H1 (cell line): ENCODE data around the gene CAMKK1. TPM values are rescaled to one million over a fixed set of nuclear protein-coding genes. Genes with fewer than 3 reads are reported as not detected.

Experiments used
- CTCF ChIA-PET: fragments of 300-600 bp; sonication (Branson Sonifier 250); formaldehyde crosslinking; loops from one replicate; lab custom pipeline; 2021; ENCODE audit not compliant: partially characterized antibody; lab: Charles Lee
- POLR2A ChIA-PET: fragments of 300-600 bp; sonication (Branson Sonifier 250); formaldehyde crosslinking; loops from one replicate; lab custom pipeline; 2021; ENCODE audit warnings: inconsistent platforms; ENCODE audit not compliant: partially characterized antibody; lab: Charles Lee
- DNase-seq, 2 experiments: peaks; one replicate each; pipeline versions ENCODE4 v3.0.0 to v3.0.0-alpha.2; 2010 to 2022; ENCODE audit warnings: low spot score in 2 of 2, low read depth in 1 of 2, mixed read lengths in 1 of 2
- FAIRE-seq: peaks from 2 replicates; lab custom pipeline; 2011; peaks lifted over from hg19 to GRCh38; lab: Jason Lieb, UNC
- H2AFZ ChIP-seq: 2 replicates; pipeline ENCODE4 v1.8.1; 2012; ENCODE audit warnings: low read length, inconsistent platforms
- H2AK5ac ChIP-seq: 2 replicates; pipeline ENCODE4 v1.6.1; 2013; ENCODE audit warnings: low read depth, low read length
- H2BK120ac ChIP-seq: replicated peaks from 2 replicates; pipeline ENCODE3; 2013; ENCODE audit warnings: low read depth, low read length, inconsistent platforms
- H2BK12ac ChIP-seq: 2 replicates; pipeline ENCODE4 v1.6.1; 2013; ENCODE audit warnings: low read depth, low read length
- H2BK15ac ChIP-seq: 2 replicates; pipeline ENCODE4 v1.6.1; 2013; ENCODE audit warnings: low read length
- H2BK20ac ChIP-seq: 2 replicates; pipeline ENCODE4 v1.6.1; 2013; ENCODE audit warnings: low read length
- H2BK5ac ChIP-seq: 2 replicates; pipeline ENCODE4 v1.6.1; 2013; ENCODE audit warnings: low read depth, low read length
- H3K14ac ChIP-seq: 2 replicates; pipeline ENCODE4 v1.6.1; 2013; ENCODE audit warnings: inconsistent platforms; ENCODE audit not compliant: insufficient read length
- H3K18ac ChIP-seq: 2 replicates; pipeline ENCODE4 v1.6.1; 2013; ENCODE audit warnings: low read length; ENCODE audit errors: extremely low read depth
- H3K23ac ChIP-seq: 2 replicates; pipeline ENCODE4 v1.6.1; 2013; ENCODE audit warnings: inconsistent platforms; ENCODE audit not compliant: insufficient read length
- H3K23me2 ChIP-seq: 2 replicates; pipeline ENCODE4 v1.6.1; 2013; ENCODE audit warnings: low read depth, low read length
- H3K27ac ChIP-seq: 2 replicates; pipeline ENCODE4 v1.6.1; 2011; ENCODE audit warnings: low read depth, low read length, inconsistent platforms
- H3K27me3 ChIP-seq, 4 experiments: replicated peaks in 1 of 4; 1 replicate in 1 of 4; 2 replicates in 3 of 4; pipeline versions ENCODE4 v1.6.1 to v1.8.1; 2011 to 2013; ENCODE audit warnings: low read length in 3 of 4, mild to moderate bottlenecking in 3 of 4, inconsistent platforms in 2 of 4, mixed read lengths in 2 of 4, moderate library complexity in 1 of 4; ENCODE audit not compliant: control insufficient read depth in 3 of 4, insufficient read depth in 3 of 4; ENCODE audit errors: extremely low read depth in 1 of 4
- H3K36me3 ChIP-seq, 4 experiments: 2 replicates each; pipeline versions ENCODE4 v1.6.1 to v1.8.1; 2011 to 2013; ENCODE audit warnings: mild to moderate bottlenecking in 4 of 4, low read length in 3 of 4, moderate library complexity in 2 of 4, control low read depth in 1 of 4, inconsistent platforms in 1 of 4; ENCODE audit not compliant: insufficient read depth in 4 of 4, control insufficient read depth in 2 of 4
- H3K4ac ChIP-seq: replicated peaks from 2 replicates; pipeline ENCODE3; 2013; ENCODE audit warnings: low read length, low read depth, mixed read lengths, inconsistent platforms; ENCODE audit not compliant: insufficient read length
- H3K4me1 ChIP-seq, 4 experiments: replicated peaks in 1 of 4; 1 replicate in 1 of 4; 2 replicates in 3 of 4; pipeline versions ENCODE4 v1.6.1 to v1.8.1; 2011 to 2013; ENCODE audit warnings: low read length in 3 of 4, inconsistent platforms in 2 of 4, mixed read lengths in 1 of 4; ENCODE audit not compliant: insufficient read depth in 4 of 4, control insufficient read depth in 3 of 4
- H3K4me2 ChIP-seq, 2 experiments: 2 replicates each; pipeline versions ENCODE4 v1.6.1 to v1.8.1; 2011 to 2013; ENCODE audit warnings: low read depth in 2 of 2, low read length in 2 of 2, control low read depth in 1 of 2, inconsistent platforms in 1 of 2, mild to moderate bottlenecking in 1 of 2; ENCODE audit not compliant: insufficient read depth in 1 of 2
- H3K4me3 ChIP-seq, 4 experiments: fragments of 200-600, 300-600 bp in 1 of 4; sonication (generic), shearing (Covaris generic), sonication (Bioruptor Twin) in 1 of 4; 2 replicates each; pipeline versions ENCODE4 v1.5.1 to v1.8.1; 2011 to 2016; ENCODE audit warnings: low read length in 4 of 4, low read depth in 3 of 4, control low read depth in 2 of 4, inconsistent platforms in 2 of 4, mild to moderate bottlenecking in 2 of 4, mixed read lengths in 1 of 4, moderate library complexity in 1 of 4; ENCODE audit not compliant: insufficient read depth in 2 of 4; ENCODE audit errors: extremely low read depth in 1 of 4
- H3K56ac ChIP-seq: replicated peaks from 2 replicates; pipeline ENCODE3; 2013; ENCODE audit warnings: low read depth, mild to moderate bottlenecking, mixed read lengths, low read length, inconsistent platforms; ENCODE audit not compliant: insufficient read length
- H3K79me1 ChIP-seq: 2 replicates; pipeline ENCODE4 v1.6.1; 2013; ENCODE audit warnings: low read depth, low read length, control low read depth
- H3K79me2 ChIP-seq, 2 experiments: 2 replicates each; pipeline versions ENCODE4 v1.6.1 to v1.8.1; 2012 to 2013; ENCODE audit warnings: low read length in 2 of 2, mild to moderate bottlenecking in 2 of 2, inconsistent platforms in 1 of 2; ENCODE audit not compliant: insufficient read depth in 2 of 2, control insufficient read depth in 1 of 2
- H3K9ac ChIP-seq, 4 experiments: replicated peaks in 1 of 4; 1 replicate in 1 of 4; 2 replicates in 3 of 4; pipeline versions ENCODE4 v1.6.1 to v1.8.1; 2011 to 2013; ENCODE audit warnings: low read depth in 3 of 4, low read length in 3 of 4, control low read depth in 2 of 4, mild to moderate bottlenecking in 2 of 4, moderate library complexity in 2 of 4, inconsistent platforms in 1 of 4; ENCODE audit errors: extremely low read depth in 1 of 4
- H3K9me3 ChIP-seq, 2 experiments: 2 replicates each; pipeline versions ENCODE4 v1.6.1 to v1.8.1; 2012 to 2013; ENCODE audit warnings: mild to moderate bottlenecking in 2 of 2, moderate library complexity in 2 of 2, control low read depth in 1 of 2, inconsistent platforms in 1 of 2, low read depth in 1 of 2, low read length in 1 of 2, mixed read lengths in 1 of 2; ENCODE audit not compliant: insufficient read depth in 2 of 2
- H4K20me1 ChIP-seq, 2 experiments: replicated peaks in 1 of 2; 2 replicates each; pipeline versions ENCODE3 to v1.8.1; 2011 to 2013; ENCODE audit warnings: inconsistent platforms in 2 of 2, low read length in 2 of 2, mild to moderate bottlenecking in 1 of 2; ENCODE audit not compliant: insufficient read depth in 2 of 2, control insufficient read depth in 1 of 2
- H4K5ac ChIP-seq: 2 replicates; pipeline ENCODE4 v1.6.1; 2013; ENCODE audit warnings: low read length, low read depth, mixed read lengths, inconsistent platforms; ENCODE audit not compliant: insufficient read length
- H4K8ac ChIP-seq: 2 replicates; pipeline ENCODE4 v1.8.0; 2013; ENCODE audit warnings: mild to moderate bottlenecking, moderate library complexity, low read length, inconsistent platforms; ENCODE audit not compliant: insufficient read depth; ENCODE audit errors: extremely low read depth
- H4K91ac ChIP-seq: replicated peaks from 2 replicates; pipeline ENCODE3; 2013; ENCODE audit warnings: low read length, mixed read lengths, inconsistent platforms; ENCODE audit not compliant: insufficient read length
- BRCA1 ChIP-seq: IDR thresholded peaks from 2 replicates; pipeline ENCODE4 v1.6.1; 2012; ENCODE audit warnings: low read depth, low read length, improper control_type of control experiment
- HDAC2 ChIP-seq, 2 experiments: fragments of 300-600 bp in 1 of 2; sonication (generic) in 1 of 2; IDR thresholded peaks; 2 replicates each; pipeline ENCODE4 v1.6.1; 2011 to 2012; ENCODE audit warnings: low read depth in 2 of 2, low read length in 2 of 2, mild to moderate bottlenecking in 2 of 2, moderate library complexity in 2 of 2, borderline replicate concordance in 1 of 2, inconsistent platforms in 1 of 2
- SRF ChIP-seq: IDR thresholded peaks from 2 replicates; pipeline ENCODE4 v1.6.1; 2011; ENCODE audit warnings: mild to moderate bottlenecking, low read depth, low read length, moderate library complexity
- WGBS, 2 experiments: shearing (Covaris generic) in 1 of 2; methylation state at CpG; one replicate each; pipeline versions ENCODE4 v1.1.6 to v1.1.7; 2013 to 2015; ENCODE audit warnings: low lambda C conversion rate in 2 of 2, mixed read lengths in 2 of 2, inconsistent platforms in 1 of 2, low coverage in 1 of 2, missing lambda C conversion rate in 1 of 2; ENCODE audit not compliant: insufficient replicate concordance in 2 of 2, insufficient coverage in 1 of 2, insufficient read length in 1 of 2; ENCODE audit errors: extremely low coverage in 1 of 2, missing lambda C conversion rate in 1 of 2; 5-methylcytosine and 5-hydroxymethylcytosine counted together
- polyA plus RNA-seq, 7 experiments: library from polyadenylated mRNA; depleted of rRNA in 3 of 7; stranded (reverse) in 5 of 7; unstranded in 2 of 7; fragments of >200 nt in 5 of 7; fragments of 200-250 nt in 2 of 7; gene quantifications; 1 replicate in 5 of 7; 2 replicates in 1 of 7; 4 replicates in 1 of 7; pipeline versions ENCODE4 v1.2.1 to v1.2.3, GENCODE V29; 2011 to 2013; ENCODE audit warnings: missing spikeins in 2 of 7, mixed read lengths in 2 of 7
- total RNA-seq: library from RNA; stranded (reverse); fragmentation: NEBNext Ultra II Directional; extraction: Animal tissue kit (Norgen Biotek cat#: 25700); gene quantifications from 2 replicates; pipeline ENCODE4 v1.2.1, GENCODE V29; 2021

The CAMKK1 gene
- total and polyA plus RNA-seq, 2 of the 8 experiments (the other 6 are each of a cell fraction or from before 2014, with no cell fraction given): 7.1 to 7.6 TPM

DNA sequence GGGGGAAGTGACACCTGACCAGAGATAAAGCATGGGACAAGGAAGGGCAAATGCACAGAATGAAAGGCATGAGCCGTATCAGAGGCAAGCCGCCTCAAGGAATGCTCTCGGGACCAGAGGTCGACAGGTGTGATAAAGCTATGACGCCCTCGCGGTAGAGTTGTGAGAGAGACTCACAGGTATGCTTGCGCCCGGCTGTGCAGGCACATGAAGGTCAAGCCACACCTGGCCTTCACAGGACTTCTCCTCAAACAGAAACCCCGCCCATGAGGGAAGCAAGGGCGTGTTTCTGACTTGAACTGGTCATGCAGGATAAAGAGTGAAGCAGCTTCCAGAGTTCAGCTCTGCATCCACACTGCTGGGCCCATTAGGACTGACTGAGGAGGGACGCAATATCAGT, 54.6 kb downstream of the CAMKK1 start:
- FAIRE-seq: no peak
- peaks cover 6 to 19% of the 10 kb centered on the region in 2 experiments for H4K20me1 ChIP-seq
- TF ChIP-seq HDAC2 (IDR thresholded peaks at IDR 0.05; ENCODE audit: borderline replicate concordance in 1 of 2, low read depth in 2 of 2, low read length in 2 of 2) (no peak), BRCA1 (no peak), SRF (no peak)

More for the DNA sequence above, 54.6 kb downstream of the CAMKK1 start:
- Histone ChIP-seq H3K27me3 (no peaks in the 10 kb centered on the region), H3K4ac (no peak overlapping the region), H3K23me2 (no peaks in the 10 kb centered on the region), H3K9me3 (no peaks in the 10 kb centered on the region), H2BK20ac (no peak overlapping the region), H3K14ac (no peak overlapping the region), H4K5ac (no peak overlapping the region), H3K18ac (no peak overlapping the region), H2AK5ac (no peak overlapping the region), H3K27ac (no peak overlapping the region), H3K4me3 (no peak overlapping the region), H2AFZ (no peak overlapping the region), H3K56ac (no peak overlapping the region), H4K91ac (no peak overlapping the region), H3K9ac (no peak overlapping the region), H4K8ac (no peak overlapping the region), H2BK12ac (no peak overlapping the region), H3K79me2 (peaks cover 10 to 45% of the 10 kb centered on the region in 2 experiments; a peak in 3 of 4 replicates), H3K36me3 (peaks cover 12 to 67% (median 48%) of the 10 kb centered on the region in 4 experiments; a peak in 7 of 8 replicates), H3K4me2 (no peak overlapping the region), H2BK5ac (no peak overlapping the region), H3K79me1 (peaks cover 8% of the 10 kb centered on the region), H2BK120ac (no peak overlapping the region), H3K4me1 (no peaks in the 10 kb centered on the region), H2BK15ac (no peak overlapping the region), H3K23ac (no peak overlapping the region)
- ChIA-PET CTCF (interaction anchor here (0.8 to 2.2 kb wide), 6 partner anchors 7 to 101 kb away, joined by 3 to 15 read pairs (median 4); partner anchors contain the start of gene NCBP3), POLR2A (interaction anchor here (1.0 to 1.6 kb wide), 2 partner anchors 10 to 11 kb away, joined by 3 to 4 read pairs; no protein-coding TSS in a partner anchor)
- DNase-seq: no peak
- 93% methylated on average over 11 of the region's 12 CpGs; no CpG with 5 or more reads in 1 of the 2 experiments for WGBS, 2 experiments
